HUDEP-2 (cell line): ENCODE data around the gene TMEM129.

Experiments
- DNase-seq, 76 experiments: peaks; one replicate each; lab custom pipeline; 2025; ENCODE audit not compliant: unreplicated experiment in 76 of 76; lab: John Stamatoyannopoulos, UW

Gene TMEM129

DNA sequence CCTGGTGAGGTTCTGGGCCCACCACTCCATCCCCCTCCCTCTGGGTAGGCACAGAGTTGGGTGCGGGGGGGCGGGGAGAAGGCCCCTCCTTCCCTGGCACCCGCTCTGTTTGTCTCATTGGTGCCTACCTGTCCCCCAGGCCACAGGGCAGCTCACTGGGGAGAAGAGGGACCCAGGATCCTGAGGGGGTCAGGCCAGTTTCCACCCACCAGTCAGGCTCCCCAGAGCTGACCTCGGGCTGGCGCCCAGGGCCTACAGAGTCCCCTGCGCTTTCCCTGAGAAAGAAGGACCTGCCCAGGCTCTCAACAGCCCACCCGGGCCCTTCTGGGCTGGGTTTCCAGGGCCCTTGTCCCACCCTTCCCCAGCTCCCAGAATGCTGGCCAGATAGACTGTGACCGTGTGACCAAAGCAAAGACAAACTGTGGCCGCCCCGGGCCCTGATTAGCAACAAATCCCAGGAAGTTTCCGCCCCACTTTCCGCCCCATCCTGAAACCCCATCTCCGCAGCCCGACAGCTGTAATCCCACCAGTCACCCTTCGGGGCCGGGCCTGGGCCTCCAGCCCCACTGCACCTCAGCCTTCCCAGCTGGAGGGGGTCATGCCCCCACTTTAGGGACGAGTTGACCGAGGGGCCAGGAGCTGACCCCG, 38.2 kb upstream of the TMEM129 start:
- DNase-seq: no peak

DNA sequence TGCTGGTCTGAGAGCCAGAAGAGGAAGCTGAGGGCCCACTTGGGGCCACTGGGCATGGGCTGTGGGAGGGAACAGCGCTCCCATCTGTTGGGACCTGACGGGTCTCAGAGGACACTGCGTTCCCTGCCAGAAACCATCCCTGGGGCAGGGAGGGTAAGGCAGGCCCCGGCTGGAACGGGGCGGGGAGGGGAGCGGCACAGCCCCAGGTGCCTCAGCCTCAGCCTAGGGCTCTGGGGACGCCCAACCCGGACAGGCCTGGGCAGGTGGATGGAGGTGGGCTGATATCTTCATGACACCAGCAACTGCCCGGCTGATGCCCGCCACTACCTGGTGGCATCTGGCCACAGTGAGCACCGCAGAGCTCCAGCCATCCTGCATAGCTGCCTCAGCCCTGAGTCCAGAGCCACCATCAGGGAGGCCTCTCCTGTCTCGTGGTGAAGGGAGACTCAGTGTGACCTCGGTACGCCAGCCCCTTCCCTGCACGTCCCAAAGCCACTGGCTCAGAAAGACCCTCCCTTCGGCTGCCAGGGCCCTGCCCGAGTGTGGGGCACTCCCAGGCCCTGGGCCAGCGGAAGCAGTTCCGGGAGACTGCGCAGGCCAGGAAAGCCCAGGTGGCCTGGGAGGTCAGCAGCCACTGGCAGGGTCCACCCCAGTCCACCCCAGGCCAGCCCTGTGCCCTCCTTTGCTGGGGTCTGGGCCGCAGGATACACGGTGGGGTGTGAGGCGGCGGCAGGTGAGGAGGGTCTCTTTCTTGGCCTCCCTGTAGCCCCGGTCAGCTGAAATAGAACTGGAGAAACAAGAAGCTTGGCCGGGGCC, 37.4 kb upstream of the TMEM129 start:
- DNase-seq: no peak

DNA sequence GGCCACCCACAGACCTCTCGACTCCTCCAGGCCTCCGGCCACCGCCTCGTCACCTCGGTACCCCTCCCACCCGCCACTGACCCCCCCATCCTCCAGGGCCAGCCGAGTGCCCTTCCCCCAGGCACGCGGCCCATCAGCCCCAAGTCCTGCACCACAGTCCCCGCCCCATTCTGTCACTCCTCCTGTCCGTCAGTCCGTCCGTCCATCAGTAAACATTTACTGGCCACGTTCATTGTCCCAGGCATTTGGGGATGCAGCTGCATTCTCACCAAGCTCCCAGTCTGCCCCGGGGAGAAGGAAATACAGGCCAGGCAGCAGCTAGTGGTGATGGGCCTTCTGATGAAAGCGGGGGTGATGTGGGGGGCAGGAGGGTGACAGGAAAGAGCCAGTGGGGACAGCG, 36.7 kb upstream of the TMEM129 start:
- DNase-seq: no peak

DNA sequence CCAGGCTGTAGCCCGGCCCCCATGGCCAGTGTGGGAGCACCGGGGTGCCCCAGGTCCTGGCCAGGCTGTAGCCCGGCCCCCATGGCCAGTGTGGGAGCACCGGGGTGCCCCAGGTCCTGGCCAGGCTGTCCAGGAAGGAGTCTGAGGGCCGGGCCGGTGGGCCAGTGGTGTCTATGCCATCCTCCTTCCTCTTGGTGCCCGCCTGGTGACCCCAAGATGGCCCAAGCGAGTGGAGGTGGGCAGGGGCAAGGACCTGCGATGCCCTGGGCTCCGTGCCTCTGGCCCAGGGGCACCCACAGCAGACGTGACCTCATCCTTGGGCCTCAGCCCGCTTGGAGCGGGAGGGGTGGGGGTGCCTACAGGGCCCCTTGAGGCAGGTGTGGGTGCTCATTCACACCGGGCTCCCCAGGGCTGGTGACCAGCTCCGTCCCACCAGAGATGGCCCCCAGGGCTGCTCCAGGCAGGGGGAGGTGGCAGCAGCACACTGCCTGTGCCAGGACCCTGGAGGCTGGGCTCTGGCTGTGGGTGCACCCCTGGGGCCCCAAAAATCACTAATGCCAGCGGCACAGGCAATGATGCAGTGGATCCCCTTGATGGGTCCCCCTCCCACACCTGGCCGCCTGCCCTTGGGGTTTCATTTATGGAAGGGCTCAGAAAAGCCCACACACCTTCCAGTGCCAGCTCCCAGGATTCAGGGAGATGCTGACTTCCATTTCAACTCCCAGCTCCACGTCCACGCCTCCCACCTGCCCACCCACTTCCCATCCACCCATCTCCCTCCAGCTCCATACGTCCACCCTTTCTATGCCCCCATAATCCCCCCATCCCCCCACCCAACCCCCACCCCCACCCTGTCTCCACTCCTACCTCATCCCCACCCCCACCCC, 36.0 kb upstream of the TMEM129 start:
- no peak for DNase-seq

DNA sequence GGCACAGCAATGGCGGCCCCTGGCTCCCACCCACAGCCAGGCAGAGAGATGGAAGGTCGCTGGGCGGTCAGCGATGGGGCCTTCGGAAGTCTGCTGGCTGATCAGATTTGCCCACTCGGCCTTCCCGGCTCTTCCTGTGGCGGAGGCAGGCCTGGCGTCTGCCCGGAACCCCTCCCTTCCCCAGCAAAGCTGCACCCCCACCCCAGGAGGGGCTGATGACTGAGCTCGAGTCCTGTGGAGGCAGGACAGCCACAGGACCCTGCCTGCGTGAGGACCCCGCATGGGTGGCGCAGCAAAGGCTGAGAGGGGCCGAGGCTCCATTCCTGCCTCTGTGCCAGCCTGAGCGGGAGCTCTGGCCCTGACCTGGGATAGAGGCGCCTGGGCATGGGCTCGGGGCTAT, 35.0 kb upstream of the TMEM129 start:
- DNase-seq: no peak

DNA sequence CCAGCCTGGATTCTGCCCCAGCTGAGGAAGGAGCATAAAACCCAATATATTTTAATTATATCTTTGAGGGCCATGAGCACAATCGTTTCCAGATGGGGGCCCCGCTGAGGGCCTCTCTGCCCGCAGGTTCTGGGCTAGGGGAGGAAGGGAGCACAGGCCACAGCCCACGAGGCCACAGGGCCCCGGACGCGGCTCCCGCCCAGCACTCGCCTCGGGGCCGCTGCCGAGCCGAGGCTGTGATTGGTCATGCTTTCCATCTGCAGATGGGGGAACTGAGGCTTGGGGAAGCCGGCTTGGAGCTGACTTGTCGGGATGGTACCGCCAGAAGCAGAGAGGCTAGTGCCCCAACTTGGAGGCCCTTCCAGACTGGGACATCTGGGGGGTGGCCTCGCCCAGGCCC, 34.2 kb upstream of the TMEM129 start:
- no peak for DNase-seq

DNA sequence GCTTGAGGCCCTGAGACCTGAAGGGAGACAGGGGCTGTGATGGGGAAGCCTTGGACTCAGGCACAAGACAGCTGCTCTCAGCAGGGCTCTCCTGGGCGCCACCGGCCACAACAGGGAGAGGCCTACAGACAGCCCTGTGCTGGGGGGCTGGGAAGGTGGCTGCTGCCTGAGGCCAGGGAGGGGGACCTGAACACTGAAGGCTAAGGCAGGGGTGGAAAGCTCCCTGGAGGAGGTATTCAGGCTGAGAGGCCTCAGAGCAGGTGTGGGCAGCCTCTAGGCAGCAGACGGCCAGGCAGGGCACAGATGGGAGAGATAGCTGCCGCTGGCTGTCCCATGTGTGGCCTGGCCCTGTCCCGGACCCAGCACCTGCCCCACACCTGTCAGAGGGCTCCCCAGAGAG, 33.2 kb upstream of the TMEM129 start:
- peak in 4 of 76 experiments; percentile 9 to 32 (median 23) for DNase-seq

DNA sequence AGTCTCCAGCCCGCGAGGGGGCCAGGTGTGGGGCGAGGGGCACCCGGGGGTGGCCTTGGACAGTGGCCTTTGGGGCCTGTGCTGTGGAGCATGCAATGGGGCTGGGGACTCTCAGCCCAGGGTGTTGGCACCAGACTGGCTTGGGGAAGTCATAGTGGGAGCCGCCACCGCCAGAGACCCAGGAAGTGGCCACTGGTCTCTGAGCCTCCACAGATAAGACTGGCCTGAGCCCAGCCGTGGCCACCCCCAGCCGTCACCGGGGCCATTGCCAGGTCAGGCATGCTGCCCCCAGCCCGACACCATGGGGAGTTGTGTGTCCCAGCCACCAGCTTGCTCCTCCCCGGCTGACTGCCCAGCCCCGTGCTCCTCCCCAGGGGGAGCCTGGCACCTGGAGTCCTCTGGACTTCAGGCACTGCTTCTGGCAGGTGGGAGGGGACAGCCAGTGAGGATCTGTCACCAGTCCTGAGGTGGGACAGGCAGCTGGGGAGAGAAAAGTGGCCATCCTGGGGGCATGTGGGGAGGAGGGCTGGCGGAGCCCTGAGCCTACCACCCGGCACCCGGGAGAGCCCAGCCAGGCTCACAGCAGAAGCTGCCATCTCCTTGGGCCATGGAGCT, 32.7 kb upstream of the TMEM129 start:
- peak in 1 of 76 experiments; percentile 7 for DNase-seq

DNA sequence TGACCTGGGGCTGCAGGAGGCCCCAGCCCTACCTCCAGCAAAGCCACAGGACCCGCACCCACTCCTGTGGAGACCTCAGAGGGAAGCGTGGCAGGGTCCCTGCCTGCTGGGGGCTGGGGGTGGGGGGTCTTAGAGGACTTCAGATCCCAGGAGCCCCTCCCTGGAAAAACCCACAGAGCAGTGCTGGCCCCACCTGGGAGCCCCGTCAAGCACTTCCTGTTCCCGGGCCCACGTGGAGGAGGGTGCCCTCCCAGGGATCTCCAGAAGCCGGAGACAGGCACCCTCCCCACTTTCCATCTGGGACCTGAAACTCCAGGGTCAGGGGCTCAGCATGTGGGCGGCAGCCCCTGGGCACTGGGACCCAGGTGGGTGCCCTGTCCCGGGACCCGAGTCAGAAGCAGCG, 32.2 kb upstream of the TMEM129 start:
- DNase-seq: peak in 1 of 76 experiments; percentile 3

DNA sequence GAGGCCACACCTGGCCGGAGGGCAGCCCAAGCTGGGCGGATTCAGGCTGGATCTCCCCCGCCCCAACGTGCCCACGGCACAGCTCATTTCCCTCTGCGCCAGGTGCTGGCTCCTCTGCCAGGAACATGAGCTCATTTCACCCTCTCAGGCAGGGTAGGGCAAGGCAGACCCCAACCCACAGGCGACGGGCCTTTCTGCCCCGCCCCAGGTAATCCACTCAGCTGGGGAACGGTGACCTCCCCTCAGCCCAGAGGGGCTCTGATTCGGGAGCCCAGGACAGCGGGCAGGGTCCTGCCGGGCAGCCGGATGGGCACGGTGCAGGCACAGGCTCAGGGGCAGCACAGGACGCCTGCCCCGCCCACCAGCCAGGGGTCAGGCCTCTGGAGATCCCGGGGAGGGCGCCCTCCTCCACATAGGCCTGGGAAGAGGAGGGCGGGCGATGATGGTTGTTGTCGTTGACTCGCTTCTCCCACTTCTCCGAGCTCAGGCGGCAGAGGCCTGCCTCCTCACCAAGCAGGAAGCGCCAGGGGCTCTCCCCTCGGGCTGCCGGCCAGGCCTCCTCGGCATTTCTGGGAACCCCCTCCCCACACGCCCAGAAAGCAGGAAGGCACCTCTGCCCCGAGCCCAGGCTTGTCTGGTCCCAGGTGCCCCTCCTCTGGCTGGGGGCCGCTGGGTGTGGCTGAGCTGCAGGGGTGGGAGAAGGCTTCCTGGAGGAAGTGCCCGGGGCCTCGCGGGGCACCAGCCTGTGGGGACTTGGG, 31.3 kb upstream of the TMEM129 start:
- no peak for DNase-seq

DNA sequence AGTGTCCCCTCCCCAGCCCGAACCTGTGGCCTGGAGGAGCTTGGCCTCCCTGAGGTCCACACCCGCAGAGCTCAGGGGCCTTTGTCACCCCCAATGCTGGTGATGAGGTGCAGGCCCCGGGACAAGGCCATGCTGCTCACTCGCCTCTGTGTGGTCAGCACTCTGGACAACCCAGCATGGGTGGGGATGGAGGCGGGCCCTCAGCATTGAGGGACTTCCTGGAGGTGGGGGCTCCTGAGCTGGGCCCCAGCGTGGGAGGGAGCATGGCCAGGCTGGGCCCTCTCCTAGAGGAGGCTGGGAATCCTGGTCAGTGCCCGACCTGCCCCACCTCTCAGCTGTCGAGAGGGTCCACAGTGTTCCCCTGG, 30.8 kb upstream of the TMEM129 start:
- DNase-seq: no peak

DNA sequence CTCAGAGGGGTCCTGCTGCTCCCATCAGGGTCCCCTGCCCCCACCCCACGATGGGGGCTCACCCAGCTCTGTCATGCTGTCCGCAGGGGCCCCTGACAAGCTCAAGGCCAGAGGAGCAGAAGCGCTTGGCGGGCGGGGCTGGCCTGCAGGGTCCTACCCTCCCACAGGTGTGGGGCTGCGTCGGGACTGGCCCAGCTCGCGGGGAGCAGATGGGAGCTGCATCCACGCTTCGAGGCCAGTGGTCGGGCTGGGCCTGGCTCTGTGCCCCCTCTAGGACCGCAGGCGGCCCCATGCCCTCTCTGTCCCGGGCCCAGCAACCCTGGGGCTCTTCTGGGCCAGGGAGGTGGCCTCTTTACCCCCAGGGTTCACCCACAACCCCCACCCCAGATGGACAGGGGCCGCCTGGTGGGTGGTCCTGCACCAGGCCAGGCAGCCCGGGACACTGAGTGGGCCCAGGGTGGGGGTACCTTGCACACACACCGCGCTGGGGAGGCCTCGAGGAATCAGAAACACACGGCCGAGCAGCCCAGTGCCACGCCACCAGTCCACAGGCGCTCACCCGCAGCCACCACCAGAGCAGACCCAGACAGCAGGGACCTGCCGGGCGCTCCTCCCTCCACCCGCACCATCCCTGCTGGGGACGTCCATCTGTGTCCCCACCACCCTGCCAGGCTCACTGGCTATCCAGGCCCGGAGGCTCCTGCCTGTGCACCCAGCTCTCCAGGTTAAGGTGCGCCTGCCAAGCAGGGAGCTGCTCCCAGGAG, 30.2 kb upstream of the TMEM129 start:
- DNase-seq: no peak

DNA sequence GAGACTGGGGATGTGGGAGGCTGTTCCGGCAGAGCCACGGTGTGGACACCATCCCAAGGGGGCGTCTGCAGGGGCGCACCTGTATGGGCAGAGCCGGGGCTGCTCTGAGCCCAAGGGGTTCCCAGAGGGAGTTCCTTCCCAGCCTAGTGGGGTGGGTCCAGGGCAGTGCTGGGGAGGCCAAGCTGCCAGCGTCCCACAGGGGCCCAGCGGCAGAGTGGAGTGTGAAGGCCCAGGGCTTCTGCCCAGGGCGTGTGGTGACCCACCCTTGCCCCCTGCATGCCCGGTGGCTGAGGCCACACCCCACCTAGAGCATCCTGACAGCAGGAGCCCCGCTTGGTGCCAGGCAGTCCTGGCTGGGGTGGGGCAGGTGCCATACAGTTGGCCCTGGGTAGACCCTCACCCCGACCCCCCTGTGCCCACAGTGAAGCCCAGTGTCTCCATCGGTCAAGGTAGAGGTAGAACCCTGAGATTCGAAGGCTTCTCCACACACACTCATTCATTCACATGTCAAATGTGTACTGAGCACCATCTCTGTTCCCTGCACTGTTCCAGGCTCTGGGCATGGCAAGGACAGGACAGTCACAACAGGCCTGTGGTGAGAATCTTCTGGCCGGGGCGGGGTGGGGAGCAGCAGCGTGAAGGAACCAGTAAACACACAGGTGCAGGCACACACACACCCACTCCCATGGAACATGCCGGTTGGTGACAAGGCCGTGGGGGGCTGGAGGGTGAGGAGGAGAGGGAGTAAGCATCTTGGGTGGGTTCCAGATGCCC, 29.4 kb upstream of the TMEM129 start:
- no peak for DNase-seq

DNA sequence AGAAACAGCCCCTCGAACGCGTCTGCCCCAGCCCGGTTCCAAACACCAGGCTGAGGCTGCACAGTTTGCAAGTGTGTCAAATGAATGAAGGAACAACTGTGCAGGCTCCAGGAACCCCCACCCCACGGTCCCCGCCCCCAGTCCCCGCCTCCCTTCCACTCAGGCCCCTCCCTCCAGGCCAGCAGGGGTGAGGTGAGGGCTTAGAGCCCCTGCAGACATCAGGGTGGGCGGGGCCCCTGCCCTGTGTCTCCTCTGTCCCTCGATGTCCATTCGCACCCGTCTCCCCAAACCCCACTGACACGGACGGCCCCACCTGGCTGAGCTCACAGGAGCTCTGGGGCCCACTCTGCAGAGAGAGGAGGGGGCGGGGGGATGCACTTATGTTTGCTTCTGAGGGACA, 28.7 kb upstream of the TMEM129 start:
- no peak for DNase-seq

DNA sequence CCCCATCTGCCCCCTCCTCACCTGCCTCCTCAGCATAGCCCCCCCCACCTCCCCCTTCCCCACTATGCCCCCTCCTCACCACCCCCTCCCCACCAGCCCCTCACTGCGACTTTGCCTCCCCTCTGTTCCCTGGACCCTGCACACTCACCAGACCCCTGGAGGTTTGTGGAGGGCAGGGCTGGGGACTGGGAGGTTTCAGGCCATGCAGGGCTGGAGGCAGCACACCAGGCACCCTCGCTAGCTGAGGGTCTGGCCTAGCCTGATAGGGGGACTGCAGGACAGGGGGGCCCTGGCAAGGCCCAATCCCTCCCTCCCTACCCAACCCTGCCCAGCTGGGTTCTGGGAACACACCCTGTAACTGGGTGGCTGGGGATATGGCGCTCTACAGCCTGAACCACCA, 28.2 kb upstream of the TMEM129 start:
- peak in 5 of 76 experiments; percentile 7 to 24 (median 20) for DNase-seq

DNA sequence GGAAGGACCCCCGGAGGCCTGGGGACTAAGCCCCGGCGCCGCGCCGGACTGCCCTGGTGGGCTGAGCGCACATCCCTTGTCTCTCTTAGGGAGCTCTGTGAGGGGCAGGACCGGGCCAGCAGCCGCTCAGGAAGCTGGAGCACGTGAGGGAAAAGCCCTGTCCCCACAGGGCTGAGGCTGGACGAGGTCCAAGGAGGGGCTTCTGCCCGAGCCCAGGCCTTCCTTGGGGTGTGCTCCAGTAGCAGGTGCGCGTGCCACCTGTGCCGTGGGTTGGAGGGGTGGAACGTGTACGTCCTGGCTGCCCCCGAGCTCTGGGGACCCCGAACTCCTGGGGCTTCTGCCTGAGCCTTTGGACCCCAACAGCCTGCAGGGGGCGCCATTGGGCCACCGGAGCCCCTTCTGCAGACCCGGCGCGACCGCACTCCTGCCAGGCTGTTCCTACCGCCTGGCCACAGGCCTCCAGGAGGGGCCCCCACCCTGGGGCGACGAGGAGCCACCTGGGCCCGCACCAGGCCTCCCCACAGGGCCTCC, 27.4 kb upstream of the TMEM129 start:
- peak in 73 of 76 experiments; percentile 7 to 85 (median 70) for DNase-seq

DNA sequence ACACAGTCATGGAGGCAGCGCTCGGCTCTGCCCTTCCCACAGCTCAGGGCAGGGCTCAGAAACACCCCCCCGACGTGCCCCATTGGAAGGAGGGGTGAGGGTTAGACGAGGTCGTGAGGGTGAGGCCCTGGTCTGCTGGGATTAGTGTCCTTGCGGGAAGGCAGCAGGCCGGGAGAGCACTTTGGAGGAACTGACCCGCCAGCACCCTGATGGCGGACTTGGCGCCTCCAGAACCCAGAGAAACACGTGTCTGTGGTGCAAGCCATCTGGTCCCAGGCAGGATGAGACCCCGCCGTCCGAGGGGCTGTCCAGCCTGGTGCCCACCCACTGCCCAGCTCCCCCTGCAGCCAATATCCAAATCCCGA, 26.5 kb upstream of the TMEM129 start:
- no peak for DNase-seq

DNA sequence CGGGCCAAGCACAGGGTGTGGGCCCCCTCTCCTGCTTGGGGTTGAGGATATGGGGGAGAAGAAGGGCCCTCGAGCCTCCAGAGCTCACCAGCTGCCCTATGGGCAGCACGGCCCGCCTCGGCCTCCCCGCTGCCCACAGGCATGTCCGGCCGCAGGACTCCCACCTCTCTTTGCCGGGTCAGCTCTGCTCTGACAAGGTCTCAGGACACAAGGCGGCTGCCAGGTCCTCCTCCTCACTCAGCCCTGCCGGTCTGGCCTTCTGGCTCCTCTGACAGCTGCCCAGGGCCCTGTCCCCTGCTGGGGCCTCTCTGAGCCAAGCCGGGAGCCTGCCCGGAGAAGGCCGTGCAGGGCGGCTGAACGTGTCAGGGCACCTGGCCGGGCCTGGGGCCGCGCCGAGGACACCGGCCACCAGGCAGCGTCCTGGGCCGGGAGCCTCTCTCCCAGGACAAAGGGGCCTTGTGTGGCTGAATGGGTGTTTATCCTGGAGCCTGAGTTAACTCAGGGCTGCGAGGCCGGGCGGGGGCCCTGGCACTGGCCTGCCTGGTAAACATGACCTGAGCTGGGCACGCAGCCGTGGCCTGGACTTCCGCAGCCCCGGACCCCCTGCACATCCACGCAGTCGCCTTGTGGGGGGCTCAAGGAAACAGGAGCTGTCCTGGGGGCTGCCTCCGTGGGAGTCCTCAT, 25.9 kb upstream of the TMEM129 start:
- no peak for DNase-seq
